ENCODE measurements around the gene KRTAP20-1.

The KRTAP20-1 gene

DNA sequence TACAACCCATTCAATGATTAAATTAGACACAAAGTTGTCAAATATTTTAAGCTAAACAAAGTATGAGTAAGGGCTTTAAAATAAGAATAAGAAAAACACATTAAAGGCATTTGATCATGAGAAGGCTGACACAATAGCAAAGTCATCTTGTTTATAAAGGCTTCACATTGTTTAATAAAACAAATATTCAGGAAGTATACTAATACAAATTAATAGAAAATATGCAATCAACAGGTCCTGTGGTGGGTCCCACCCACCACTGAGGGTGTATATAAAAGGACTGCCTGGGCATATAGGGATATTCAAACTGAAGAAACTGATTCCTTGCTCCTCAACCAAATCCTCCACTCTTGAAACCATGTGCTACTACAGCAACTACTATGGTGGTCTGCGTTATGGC, 18.7 kb downstream of the KRTAP20-1 start, which contains the start of gene KRTAP20-2:
Gene KRTAP20-2, plus strand, starts transcription at position 301 of the 400 bp plus-strand sequence. Its CDS starts 58 bp downstream, at position 359.
- DNase-seq = no peak
- intact Hi-C loops (cut with DNase I) = no loop called here

GRCh38 chr21:30638686-30639085, 22.5 kb downstream of the KRTAP20-1 start:
- DNase-seq = no peak
- intact Hi-C loops (cut with DNase I) = no loop called here

DNA sequence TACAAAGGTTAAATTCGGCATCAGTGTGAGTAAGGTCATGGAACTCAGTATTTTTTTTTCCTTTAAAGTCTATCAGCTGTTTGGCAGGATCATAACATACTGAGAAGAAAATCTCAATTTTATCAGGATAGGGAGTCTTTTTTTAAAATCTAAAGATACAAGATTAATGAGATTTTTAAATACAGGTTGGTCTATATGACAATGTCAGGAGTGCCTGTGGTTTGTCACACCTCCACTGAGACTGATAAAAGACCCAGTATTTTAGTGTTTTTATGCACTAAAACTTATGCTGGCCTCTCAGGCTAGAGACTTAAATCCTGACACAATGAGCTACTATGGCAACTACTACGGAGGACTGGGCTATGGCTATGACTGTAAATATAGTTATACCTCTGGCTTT, 26.3 kb downstream of the KRTAP20-1 start, which contains the start of gene KRTAP20-3:
Gene KRTAP20-3, plus strand, starts transcription at position 301 of the 400 bp plus-strand sequence.
- intact Hi-C loops (cut with DNase I) = no loop called here
- DNase-seq = no peak

DNA sequence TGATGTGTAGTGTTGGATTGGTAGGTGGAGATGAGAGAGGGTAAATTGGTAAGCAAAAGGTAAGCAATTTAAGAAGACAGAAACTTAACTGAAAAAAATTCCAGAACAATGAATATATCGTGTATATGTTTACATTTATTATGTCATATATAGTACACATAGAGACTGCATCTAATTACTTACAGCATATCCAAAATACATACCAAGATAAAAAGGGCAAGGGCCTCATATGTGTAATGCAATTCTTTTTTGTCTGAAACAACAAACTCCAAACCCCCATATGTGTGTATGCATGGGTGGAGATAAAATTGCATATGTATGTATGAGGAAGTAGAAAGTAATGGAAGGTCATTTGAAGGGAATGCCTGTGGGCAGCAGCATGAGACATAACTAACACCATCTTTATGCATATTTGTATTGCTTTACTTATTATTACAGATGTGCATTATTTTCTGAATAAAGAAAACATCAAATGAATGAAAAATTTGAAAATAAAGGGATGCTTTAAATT, 30.7 kb downstream of the KRTAP20-1 start:
- DNase-seq = no peak

DNA sequence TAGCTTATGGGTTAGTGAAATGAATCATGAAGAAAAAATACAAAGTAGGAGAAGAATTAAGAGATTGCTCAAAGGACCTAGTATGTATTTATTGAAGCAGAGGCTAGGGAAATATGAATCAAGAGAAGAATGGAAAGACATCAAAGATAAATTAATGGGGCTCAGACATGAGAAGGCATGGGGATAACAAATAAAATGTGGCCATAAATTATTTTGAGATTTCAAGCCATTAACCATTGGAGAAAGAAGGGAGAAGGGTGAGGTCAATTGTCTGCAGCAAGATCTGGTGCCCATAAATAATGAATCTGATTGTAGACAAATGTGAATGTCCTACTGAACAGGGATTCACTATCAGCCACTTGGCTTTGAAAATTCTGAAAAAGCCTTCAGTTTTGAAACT, 36.7 kb downstream of the KRTAP20-1 start:
- intact Hi-C loops (cut with DNase I) = no loop called here
- DNase-seq = no peak

More for the DNA sequence above, 30.7 kb downstream of the KRTAP20-1 start:
- intact Hi-C loops (cut with DNase I) = no loop called here
